ENCODE measurements around the gene SLBP.

Gene SLBP

GRCh38 chr4:1695913-1696312 lies 16.2 kb downstream of the SLBP start:
- TF ChIP-seq EGR1 (IDR thresholded peaks at IDR 0.05) (no peak), EP300 (IDR thresholded peaks at IDR 0.05; ENCODE audit: borderline replicate concordance) (no peak), MAX (IDR thresholded peaks at IDR 0.05) (no peak), TEAD4 (IDR thresholded peaks at IDR 0.05) (no peak), TCF12 (IDR thresholded peaks at IDR 0.05; ENCODE audit: low read depth) (no peak), YY1 (IDR thresholded peaks at IDR 0.05; ENCODE audit: low read depth) (no peak), TAF1 (IDR thresholded peaks at IDR 0.05; ENCODE audit: low read depth) (no peak), FOXM1 (IDR thresholded peaks at IDR 0.05; ENCODE audit: borderline replicate concordance, low read depth) (no peak), NFIC (IDR thresholded peaks at IDR 0.05) (no peak), CEBPB (IDR thresholded peaks at IDR 0.05) (no peak), USF1 (IDR thresholded peaks at IDR 0.05) (no peak), ZBTB7A (IDR thresholded peaks at IDR 0.05; ENCODE audit: low read depth) (no peak), CREB1 (IDR thresholded peaks at IDR 0.05; ENCODE audit: low read depth) (no peak), REST (IDR thresholded peaks at IDR 0.05; ENCODE audit: low read depth) (no peak), RAD21 (IDR thresholded peaks at IDR 0.05; ENCODE audit: low read depth) (no peak)

DNA sequence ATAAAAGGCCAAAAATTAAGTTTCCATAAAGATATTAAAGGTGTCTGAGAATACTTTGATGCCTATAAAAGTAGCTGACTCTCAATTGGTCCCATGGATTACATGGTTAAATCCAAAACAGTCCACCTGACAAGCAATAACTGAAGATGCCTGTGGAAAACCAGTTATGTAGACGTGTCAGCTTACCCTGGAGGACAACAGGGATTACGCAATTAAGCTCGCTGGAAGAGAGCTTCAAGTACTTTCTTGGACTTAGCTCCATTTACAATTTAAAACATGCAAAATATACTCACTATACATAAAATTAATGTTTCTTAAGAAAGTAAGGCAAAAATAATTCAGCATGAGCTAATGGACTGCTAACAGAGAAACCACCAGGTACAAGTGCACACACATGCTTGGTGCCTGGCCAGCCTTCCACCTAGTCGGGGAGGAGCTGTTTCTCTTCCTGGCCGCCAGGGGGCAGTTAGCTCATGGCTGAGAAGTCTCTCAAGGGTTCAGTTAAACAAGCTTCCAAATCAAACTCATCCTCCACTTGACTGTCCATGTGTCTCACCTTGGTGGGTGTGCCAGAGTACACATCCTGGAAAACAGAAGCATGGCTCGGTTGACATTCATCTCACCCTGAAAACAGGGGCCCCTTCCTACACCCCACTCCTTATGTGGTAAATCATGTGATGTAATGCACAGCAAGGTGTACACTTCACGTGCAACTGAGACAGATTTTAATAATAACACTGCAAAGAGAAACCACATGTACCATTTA lies 18.8 kb downstream of the SLBP start:
- no peak for TF ChIP-seq REST (IDR thresholded peaks at IDR 0.05; ENCODE audit: low read depth)
- no peak for TF ChIP-seq USF1 (IDR thresholded peaks at IDR 0.05)
- TF ChIP-seq EP300 (IDR thresholded peaks at IDR 0.05; ENCODE audit: borderline replicate concordance): no peak
- TF ChIP-seq CEBPB (IDR thresholded peaks at IDR 0.05): peak; percentile 94
- TF ChIP-seq EGR1 (IDR thresholded peaks at IDR 0.05): no peak
- TF ChIP-seq YY1 (IDR thresholded peaks at IDR 0.05; ENCODE audit: low read depth): no peak
- peak; percentile 59 for TF ChIP-seq RAD21 (IDR thresholded peaks at IDR 0.05; ENCODE audit: low read depth)
- no peak for TF ChIP-seq TCF12 (IDR thresholded peaks at IDR 0.05; ENCODE audit: low read depth)
- TF ChIP-seq NFIC (IDR thresholded peaks at IDR 0.05): no peak
- TF ChIP-seq MAX (IDR thresholded peaks at IDR 0.05): peak; percentile 17; the same call in 1 of the 2 replicates
- no peak for TF ChIP-seq ZBTB7A (IDR thresholded peaks at IDR 0.05; ENCODE audit: low read depth)
- TF ChIP-seq TAF1 (IDR thresholded peaks at IDR 0.05; ENCODE audit: low read depth): no peak
- TF ChIP-seq FOXM1 (IDR thresholded peaks at IDR 0.05; ENCODE audit: borderline replicate concordance, low read depth): no peak
- TF ChIP-seq CREB1 (IDR thresholded peaks at IDR 0.05; ENCODE audit: low read depth): no peak
- no peak for TF ChIP-seq TEAD4 (IDR thresholded peaks at IDR 0.05)

GRCh38 chr4:1691737-1692373 lies 20.3 kb downstream of the SLBP start:
- no peak for TF ChIP-seq REST (IDR thresholded peaks at IDR 0.05; ENCODE audit: low read depth)

GRCh38 chr4:1690698-1691097 lies 21.4 kb downstream of the SLBP start:
- no peak for TF ChIP-seq NFIC (IDR thresholded peaks at IDR 0.05)
- TF ChIP-seq MAX (IDR thresholded peaks at IDR 0.05): no peak
- TF ChIP-seq FOXM1 (IDR thresholded peaks at IDR 0.05; ENCODE audit: borderline replicate concordance, low read depth): no peak
- no peak for TF ChIP-seq YY1 (IDR thresholded peaks at IDR 0.05; ENCODE audit: low read depth)
- TF ChIP-seq CEBPB (IDR thresholded peaks at IDR 0.05): no peak
- TF ChIP-seq REST (IDR thresholded peaks at IDR 0.05; ENCODE audit: low read depth): no peak
- TF ChIP-seq TAF1 (IDR thresholded peaks at IDR 0.05; ENCODE audit: low read depth): no peak
- TF ChIP-seq CREB1 (IDR thresholded peaks at IDR 0.05; ENCODE audit: low read depth): no peak
- TF ChIP-seq RAD21 (IDR thresholded peaks at IDR 0.05; ENCODE audit: low read depth): no peak
- TF ChIP-seq TEAD4 (IDR thresholded peaks at IDR 0.05): no peak
- TF ChIP-seq ZBTB7A (IDR thresholded peaks at IDR 0.05; ENCODE audit: low read depth): no peak

Measured in Ishikawa (cell line).